Nephron (organoid): ENCODE data around the gene DAGLA.

Experiments
- H3K27ac Mint-ChIP-seq, 3 experiments: 2 replicates each; pipeline ENCODE4 v1.8.0; 2020; ENCODE audit warnings: mixed read lengths in 3 of 3, mild to moderate bottlenecking in 2 of 3, moderate library complexity in 1 of 3
- H3K27me3 Mint-ChIP-seq: 2 replicates; pipeline ENCODE4 v1.8.0; 2021; ENCODE audit warnings: low read depth, mild to moderate bottlenecking, moderate library complexity, mixed read lengths
- H3K36me3 Mint-ChIP-seq: 2 replicates; pipeline ENCODE4 v1.8.0; 2020; ENCODE audit warnings: low read depth, mixed read lengths
- H3K4me1 Mint-ChIP-seq: 2 replicates; pipeline ENCODE4 v1.8.0; 2020; ENCODE audit warnings: mixed read lengths
- H3K4me3 Mint-ChIP-seq, 3 experiments: 2 replicates each; pipeline ENCODE4 v1.8.0; 2020; ENCODE audit warnings: mild to moderate bottlenecking in 3 of 3, mixed read lengths in 3 of 3, moderate library complexity in 2 of 3
- H3K9me3 Mint-ChIP-seq: 2 replicates; pipeline ENCODE4 v1.8.0; 2020; ENCODE audit warnings: mixed read lengths
- CTCF ChIP-seq, 3 experiments: fragments of 200-600 bp; sonication (generic); IDR thresholded peaks; one replicate each; pipeline ENCODE4 v1.5.0; 2021; ENCODE audit warnings: antibody characterized with exemption in 3 of 3; ENCODE audit not compliant: unreplicated experiment in 3 of 3

The DAGLA gene

GRCh38 chr11:61780581-61781162, 100.5 kb downstream of the DAGLA start:
- Mint-ChIP-seq H3K4me1 (no peaks in the 10 kb centered on the region), H3K36me3 (peaks cover 26% of the 10 kb centered on the region), H3K4me3 (no peak overlapping the region), H3K27me3 (no peaks in the 10 kb centered on the region), H3K9me3 (no peaks in the 10 kb centered on the region), H3K27ac (no peak overlapping the region)
- TF ChIP-seq CTCF (IDR thresholded peaks at IDR 0.05; ENCODE audit: unreplicated experiment in 3 of 3): no peak

- Mint-ChIP-seq H3K9me3 (no peaks in the 10 kb centered on the region), H3K27me3 (no peaks in the 10 kb centered on the region)
These were observed 101.4 kb downstream of the DAGLA start for GRCh38 chr11:61781585-61781984.

GRCh38 chr11:61782299-61782698, 102.1 kb downstream of the DAGLA start:
- no peaks in the 10 kb centered on the region for H3K4me1 Mint-ChIP-seq
- H3K36me3 Mint-ChIP-seq: peaks cover 30% of the 10 kb centered on the region
- H3K27me3 Mint-ChIP-seq: no peaks in the 10 kb centered on the region
- TF ChIP-seq CTCF (IDR thresholded peaks at IDR 0.05; ENCODE audit: unreplicated experiment in 3 of 3): no peak
- no peak overlapping the region for H3K4me3 Mint-ChIP-seq
- H3K27ac Mint-ChIP-seq: no peak overlapping the region
- no peaks in the 10 kb centered on the region for H3K9me3 Mint-ChIP-seq

More at GRCh38 chr11:61781585-61781984, 101.4 kb downstream of the DAGLA start:
- H3K27ac Mint-ChIP-seq: no peak overlapping the region
- H3K4me3 Mint-ChIP-seq: no peak overlapping the region
- no peaks in the 10 kb centered on the region for H3K4me1 Mint-ChIP-seq
- peaks cover 27% of the 10 kb centered on the region for H3K36me3 Mint-ChIP-seq
- no peak for TF ChIP-seq CTCF (IDR thresholded peaks at IDR 0.05; ENCODE audit: unreplicated experiment in 3 of 3)

- no peaks in the 10 kb centered on the region for H3K4me1 Mint-ChIP-seq
- H3K27me3 Mint-ChIP-seq: no peaks in the 10 kb centered on the region
- H3K27ac Mint-ChIP-seq: no peak overlapping the region
- peaks cover 29% of the 10 kb centered on the region for H3K36me3 Mint-ChIP-seq
- no peak for TF ChIP-seq CTCF (IDR thresholded peaks at IDR 0.05; ENCODE audit: unreplicated experiment in 3 of 3)
- H3K9me3 Mint-ChIP-seq: no peaks in the 10 kb centered on the region
- H3K4me3 Mint-ChIP-seq: no peak overlapping the region
These were observed 102.7 kb downstream of the DAGLA start for GRCh38 chr11:61782841-61783240.

GRCh38 chr11:61783717-61784505, 103.7 kb downstream of the DAGLA start:
- no peak for TF ChIP-seq CTCF (IDR thresholded peaks at IDR 0.05; ENCODE audit: unreplicated experiment in 3 of 3)
- no peak overlapping the region for H3K4me3 Mint-ChIP-seq
- H3K4me1 Mint-ChIP-seq: no peaks in the 10 kb centered on the region
- no peaks in the 10 kb centered on the region for H3K9me3 Mint-ChIP-seq
- peaks cover 29% of the 10 kb centered on the region for H3K36me3 Mint-ChIP-seq
- no peaks in the 10 kb centered on the region for H3K27me3 Mint-ChIP-seq
- peak overlapping the region in 2 of 3 experiments; percentile 34 to 57 for H3K27ac Mint-ChIP-seq

GRCh38 chr11:61784506-61784805, 104.3 kb downstream of the DAGLA start:
- Mint-ChIP-seq H3K4me1 (no peaks in the 10 kb centered on the region), H3K27me3 (no peaks in the 10 kb centered on the region), H3K4me3 (no peak overlapping the region), H3K36me3 (peaks cover 31% of the 10 kb centered on the region), H3K9me3 (no peaks in the 10 kb centered on the region), H3K27ac (peak overlapping the region in 1 of 3 experiments; percentile 57)
- no peak for TF ChIP-seq CTCF (IDR thresholded peaks at IDR 0.05; ENCODE audit: unreplicated experiment in 3 of 3)
